Liver (tissue), 3 donors: ENCODE results near the gene ITPKB.

ENCODE experiments used
- EGR1 ChIP-seq, 2 donors: IDR thresholded peaks; 2 replicates each; pipeline ENCODE4 v1.6.1; 2016 to 2018; ENCODE audit warnings: antibody characterized with exemption in 2 of 2, low read depth in 2 of 2
- TF ChIP-seq, protein P1 (sequence below): fragments of 150-350 bp; IDR thresholded peaks from 2 replicates; pipeline ENCODE4 v1.5.1; 2017; ENCODE audit warnings: improper control_type of control experiment, low read depth, low read length; ENCODE audit not compliant: missing input control
- TF ChIP-seq, protein P2 (sequence below): IDR thresholded peaks from 2 replicates; pipeline ENCODE4 v1.6.1; 2016; ENCODE audit warnings: antibody characterized with exemption
- donor health status: healthy.
- donor health status: healthy.

DNA sequence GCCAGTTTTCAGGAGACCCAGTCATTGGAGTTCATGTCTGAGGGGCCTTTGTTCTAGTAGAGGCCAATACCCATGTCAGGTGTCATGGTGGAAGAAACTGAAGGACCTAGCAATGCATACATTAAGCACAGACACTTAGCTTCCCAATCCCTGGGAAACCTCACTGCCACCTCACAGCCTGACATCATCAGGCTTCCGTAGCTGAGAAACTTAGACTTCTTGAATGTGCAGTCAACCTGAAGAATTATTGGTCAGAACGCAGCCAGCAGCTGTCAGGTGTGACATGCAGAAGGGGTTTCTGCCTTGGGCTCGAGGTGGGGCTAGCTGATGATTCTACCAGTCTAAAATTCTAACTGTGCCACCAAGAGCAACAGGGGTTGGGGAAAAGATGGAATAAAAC, 1.9 kb upstream of the ITPKB start:
- TF ChIP-seq, protein P1, sequence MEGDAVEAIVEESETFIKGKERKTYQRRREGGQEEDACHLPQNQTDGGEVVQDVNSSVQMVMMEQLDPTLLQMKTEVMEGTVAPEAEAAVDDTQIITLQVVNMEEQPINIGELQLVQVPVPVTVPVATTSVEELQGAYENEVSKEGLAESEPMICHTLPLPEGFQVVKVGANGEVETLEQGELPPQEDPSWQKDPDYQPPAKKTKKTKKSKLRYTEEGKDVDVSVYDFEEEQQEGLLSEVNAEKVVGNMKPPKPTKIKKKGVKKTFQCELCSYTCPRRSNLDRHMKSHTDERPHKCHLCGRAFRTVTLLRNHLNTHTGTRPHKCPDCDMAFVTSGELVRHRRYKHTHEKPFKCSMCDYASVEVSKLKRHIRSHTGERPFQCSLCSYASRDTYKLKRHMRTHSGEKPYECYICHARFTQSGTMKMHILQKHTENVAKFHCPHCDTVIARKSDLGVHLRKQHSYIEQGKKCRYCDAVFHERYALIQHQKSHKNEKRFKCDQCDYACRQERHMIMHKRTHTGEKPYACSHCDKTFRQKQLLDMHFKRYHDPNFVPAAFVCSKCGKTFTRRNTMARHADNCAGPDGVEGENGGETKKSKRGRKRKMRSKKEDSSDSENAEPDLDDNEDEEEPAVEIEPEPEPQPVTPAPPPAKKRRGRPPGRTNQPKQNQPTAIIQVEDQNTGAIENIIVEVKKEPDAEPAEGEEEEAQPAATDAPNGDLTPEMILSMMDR = no peak
- TF ChIP-seq, protein P2, sequence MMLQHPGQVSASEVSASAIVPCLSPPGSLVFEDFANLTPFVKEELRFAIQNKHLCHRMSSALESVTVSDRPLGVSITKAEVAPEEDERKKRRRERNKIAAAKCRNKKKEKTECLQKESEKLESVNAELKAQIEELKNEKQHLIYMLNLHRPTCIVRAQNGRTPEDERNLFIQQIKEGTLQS = no peak
- no peak for TF ChIP-seq EGR1 (IDR thresholded peaks at IDR 0.05; ENCODE audit: low read depth in 2 of 2)
